SK-N-SH (cell line): ENCODE measurements around the gene FOSB. TPM values are rescaled to one million over a fixed set of nuclear protein-coding genes. Genes with fewer than 3 reads are reported as not detected.

Source experiments
- CTCF ChIA-PET: fragments of 300-600, 350-600 bp; formaldehyde crosslinking; extraction: SDS; loops from one replicate; lab custom pipeline; 2021; lab: Yijun Ruan, JAX
- POLR2A ChIA-PET: fragments of 350-600 bp; sonication (Branson Sonifier 250); formaldehyde crosslinking; extraction: SDS; loops from one replicate; lab custom pipeline; 2020; ENCODE audit warnings: antibody characterized with exemption, inconsistent platforms; lab: Yijun Ruan, JAX
- DNase-seq: peaks from one replicate; pipeline ENCODE4 v3.0.0; 2012
- H2AFZ ChIP-seq: fragments of 200-600 bp; sonication (generic); 2 replicates; pipeline ENCODE4 v1.8.1; 2016; ENCODE audit warnings: antibody characterized with exemption, mild to moderate bottlenecking, low read depth
- H3F3A ChIP-seq: fragments of 200-600 bp; sonication (generic); replicated peaks from 2 replicates; pipeline ENCODE3; 2016; ENCODE audit warnings: antibody characterized with exemption, mild to moderate bottlenecking; ENCODE audit not compliant: insufficient read depth
- H3K27ac ChIP-seq, 2 experiments: fragments of 200-500 bp in 1 of 2; fragments of 200-600 bp in 1 of 2; sonication (Bioruptor generic) in 1 of 2; sonication (generic), shearing (Covaris generic) in 1 of 2; 2 replicates each; pipeline versions ENCODE4 v1.5.1 to v1.6.1; 2014 to 2016; ENCODE audit warnings: low read depth in 2 of 2, inconsistent platforms in 1 of 2, low read length in 1 of 2, mild to moderate bottlenecking in 1 of 2, mixed read lengths in 1 of 2
- H3K27me3 ChIP-seq: fragments of 200-600 bp; sonication (generic), shearing (Covaris generic); 2 replicates; pipeline ENCODE4 v1.6.1; 2016; ENCODE audit warnings: mixed run types; ENCODE audit not compliant: insufficient read depth
- H3K36me3 ChIP-seq, 2 experiments: fragments of 200-500 bp in 1 of 2; fragments of 200-600 bp in 1 of 2; sonication (Bioruptor generic) in 1 of 2; sonication (generic) in 1 of 2; replicated peaks in 1 of 2; 2 replicates each; pipeline versions ENCODE3 to v1.5.1; 2014 to 2016; ENCODE audit warnings: low read length in 1 of 2, mild to moderate bottlenecking in 1 of 2; ENCODE audit not compliant: insufficient read depth in 2 of 2, control insufficient read depth in 1 of 2
- H3K4me1 ChIP-seq, 2 experiments: fragments of 200-500 bp in 1 of 2; fragments of 200-600 bp in 1 of 2; sonication (Bioruptor generic) in 1 of 2; sonication (generic), shearing (Covaris generic) in 1 of 2; 2 replicates each; pipeline versions ENCODE4 v1.5.1 to v1.6.1; 2014 to 2016; ENCODE audit warnings: low read depth in 1 of 2, low read length in 1 of 2, mixed run types in 1 of 2; ENCODE audit not compliant: insufficient read depth in 2 of 2, control insufficient read depth in 1 of 2
- H3K4me2 ChIP-seq: fragments of 200-600 bp; sonication (generic), shearing (Covaris generic); 2 replicates; pipeline ENCODE4 v1.6.1; 2017; ENCODE audit warnings: mixed run types
- H3K4me3 ChIP-seq, 2 experiments: fragments of 200-500 bp in 1 of 2; fragments of 200-600 bp in 1 of 2; sonication (Bioruptor generic) in 1 of 2; sonication (generic), shearing (Covaris generic) in 1 of 2; 2 replicates each; pipeline versions ENCODE4 v1.5.1 to v1.8.1; 2014 to 2016; ENCODE audit warnings: low read depth in 2 of 2, inconsistent platforms in 1 of 2, low read length in 1 of 2, mild to moderate bottlenecking in 1 of 2, mixed read lengths in 1 of 2, moderate library complexity in 1 of 2
- H3K79me2 ChIP-seq: fragments of 200-600 bp; sonication (generic); 2 replicates; pipeline ENCODE4 v1.8.1; 2017; ENCODE audit warnings: mild to moderate bottlenecking; ENCODE audit not compliant: insufficient read depth
- H3K9ac ChIP-seq: fragments of 200-600 bp; sonication (generic); 2 replicates; pipeline ENCODE4 v1.6.1; 2017; ENCODE audit warnings: mixed run types
- H3K9me2 ChIP-seq: fragments of 200-600 bp; sonication (generic); 2 replicates; pipeline ENCODE4 v1.6.1; 2017; ENCODE audit warnings: mixed run types
- H3K9me3 ChIP-seq: fragments of 200-600 bp; sonication (generic); 2 replicates; pipeline ENCODE4 v1.6.1; 2017; ENCODE audit warnings: mixed run types, mild to moderate bottlenecking, moderate library complexity
- H4K20me1 ChIP-seq: fragments of 200-600 bp; sonication (generic); 2 replicates; pipeline ENCODE4 v1.6.1; 2017; ENCODE audit warnings: mild to moderate bottlenecking, mixed run types; ENCODE audit not compliant: insufficient read depth
- ELF1 ChIP-seq: IDR thresholded peaks from 2 replicates; pipeline ENCODE4 v1.4.0; 2012
- EP300 ChIP-seq, 2 experiments: IDR thresholded peaks; 2 replicates each; pipeline versions ENCODE4 v1.4.0 to v1.6.1; 2012; ENCODE audit warnings: borderline replicate concordance in 1 of 2, low read depth in 1 of 2, low read length in 1 of 2
- FOSL2 ChIP-seq: IDR thresholded peaks from 2 replicates; pipeline ENCODE4 v1.4.0; 2012; ENCODE audit warnings: low read depth, mild to moderate bottlenecking, moderate library complexity, borderline replicate concordance
- FOXJ3 ChIP-seq: sonication (generic); formaldehyde crosslinking; IDR thresholded peaks from 2 replicates; pipeline ENCODE4 v1.5.1; 2020; ENCODE audit warnings: mild to moderate bottlenecking, missing genetic modification reagents
- FOXM1 ChIP-seq: IDR thresholded peaks from 2 replicates; pipeline ENCODE4 v1.4.0; 2012; ENCODE audit warnings: low read depth, mild to moderate bottlenecking
- GABPA ChIP-seq: IDR thresholded peaks from 2 replicates; pipeline ENCODE4 v1.4.0; 2012; ENCODE audit warnings: low read depth, mild to moderate bottlenecking
- JUND ChIP-seq: IDR thresholded peaks from 2 replicates; pipeline ENCODE4 v1.4.0; 2012
- MEF2A ChIP-seq: IDR thresholded peaks from 2 replicates; pipeline ENCODE4 v1.4.0; 2012; ENCODE audit warnings: low read depth, borderline replicate concordance
- PBX3 ChIP-seq: IDR thresholded peaks from 2 replicates; pipeline ENCODE4; 2012
- POLR2AphosphoS5 ChIP-seq: IDR thresholded peaks from 2 replicates; pipeline ENCODE4 v1.6.1; 2012; ENCODE audit warnings: low read depth, low read length
- RCOR1 ChIP-seq: fragments of 150-350 bp; IDR thresholded peaks from 2 replicates; pipeline ENCODE4 v1.6.1; 2017; ENCODE audit warnings: antibody characterized with exemption, low read length
- RFX5 ChIP-seq: IDR thresholded peaks from 2 replicates; pipeline ENCODE4 v1.6.1; 2012; ENCODE audit warnings: mild to moderate bottlenecking, improper control_type of control experiment, low read length
- RXRA ChIP-seq: IDR thresholded peaks from 2 replicates; pipeline ENCODE4 v1.4.0; 2012; ENCODE audit warnings: low read depth, mild to moderate bottlenecking, borderline replicate concordance
- SMC3 ChIP-seq: IDR thresholded peaks from 2 replicates; pipeline ENCODE4 v1.6.1; 2012; ENCODE audit warnings: low read depth, low read length, improper control_type of control experiment
- TAF1 ChIP-seq: IDR thresholded peaks from 2 replicates; pipeline ENCODE4 v1.6.1; 2012; ENCODE audit warnings: low read depth, mild to moderate bottlenecking, low read length, moderate library complexity, borderline replicate concordance
- YY1 ChIP-seq: IDR thresholded peaks from 2 replicates; pipeline ENCODE4 v1.4.0; 2012; ENCODE audit warnings: low read depth, mild to moderate bottlenecking
- WGBS: methylation state at CpG from one replicate; pipeline ENCODE4 v1.1.6; 2017; ENCODE audit warnings: low lambda C conversion rate; 5-methylcytosine and 5-hydroxymethylcytosine counted together
- polyA plus RNA-seq, 3 experiments: library from polyadenylated mRNA; depleted of rRNA; stranded (reverse); fragments of >200 nt; gene quantifications; 2 replicates each; pipeline ENCODE4 v1.2.3, GENCODE V29; 2012
- TF ChIP-seq, protein P1 (sequence below): IDR thresholded peaks from 2 replicates; pipeline ENCODE4 v1.4.0; 2012; ENCODE audit warnings: low read depth, borderline replicate concordance
- TF ChIP-seq, protein P2 (sequence below): fragments of 150-350 bp; IDR thresholded peaks from 2 replicates; pipeline ENCODE4 v1.6.1; 2017; ENCODE audit warnings: antibody characterized with exemption, low read length, low read depth, borderline replicate concordance

Gene FOSB
- polyA plus RNA-seq, 1 of the 3 experiments (the other 2 are of a cell fraction) = 78.2 TPM

DNA sequence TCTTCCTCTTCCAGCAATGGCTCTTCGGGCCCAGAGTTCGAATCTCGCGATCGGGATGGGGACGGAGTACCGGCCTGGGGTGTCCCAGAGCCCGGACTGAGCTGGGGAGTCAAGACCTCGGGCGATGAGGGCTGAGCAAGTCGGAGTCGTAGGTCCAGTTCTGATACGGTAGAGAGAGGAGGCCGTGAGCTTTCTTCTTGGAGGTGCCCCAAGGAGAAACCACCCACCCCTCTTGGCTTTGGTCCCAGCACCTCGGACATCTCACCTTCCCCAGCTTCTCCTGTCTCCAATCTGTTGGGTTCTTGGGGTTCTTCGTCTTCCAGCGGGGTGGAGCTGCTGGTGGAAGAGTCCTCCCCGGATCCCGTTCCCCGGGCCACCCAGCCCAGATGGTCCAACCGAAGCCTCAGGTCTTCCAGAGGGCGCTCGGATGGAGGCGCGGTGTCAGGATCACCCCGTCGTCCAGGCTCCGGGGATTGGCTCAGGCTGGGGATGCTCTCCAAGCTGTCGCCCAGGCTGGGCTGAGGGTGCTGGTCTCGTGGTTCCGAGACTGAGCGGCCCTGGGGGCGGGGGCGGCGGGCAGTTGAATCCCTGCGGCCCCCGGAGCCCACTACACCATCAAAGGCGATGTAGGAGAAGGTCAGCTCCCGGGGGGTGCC, 26.6 kb downstream of the FOSB start:
- no peaks in the 10 kb centered on the region for H3K36me3 ChIP-seq
- H4K20me1 ChIP-seq = peaks cover 13% of the 10 kb centered on the region; the same call in 1 of the 2 replicates
- TF ChIP-seq FOXM1 (no peak), MEF2A (no peak), YY1 (no peak), EP300 (IDR thresholded peaks at IDR 0.05; ENCODE audit: borderline replicate concordance in 1 of 2, low read depth in 1 of 2, low read length in 1 of 2) (no peak), RFX5 (no peak), FOXJ3 (no peak)
- ChIA-PET POLR2A (interaction anchor here (2.5 kb wide), 1 partner anchor 9 kb away, joined by 14 read pairs; no protein-coding TSS in a partner anchor), CTCF (interaction anchor here (0.8 to 7.8 kb wide), 6 partner anchors 9 to 64 kb away, joined by 3 to 97 read pairs (median 25); no protein-coding TSS in a partner anchor)
- H3F3A ChIP-seq = peaks cover 3% of the 10 kb centered on the region
- H3K4me3 ChIP-seq = no peak overlapping the region
- H3K27me3 ChIP-seq = no peaks in the 10 kb centered on the region
- 89% methylated on average over 30 of the region's 39 CpGs for WGBS
- no peak overlapping the region for H2AFZ ChIP-seq
- H3K9me3 ChIP-seq = no peaks in the 10 kb centered on the region
- H3K4me1 ChIP-seq = peaks cover 3 to 15% of the 10 kb centered on the region in 2 experiments; a peak in 2 of 4 replicates
- no peaks in the 10 kb centered on the region for H3K9me2 ChIP-seq
- H3K27ac ChIP-seq = no peak overlapping the region
- no peak overlapping the region for H3K4me2 ChIP-seq
- H3K79me2 ChIP-seq = no peaks in the 10 kb centered on the region
- DNase-seq = no peak
- H3K9ac ChIP-seq = no peak overlapping the region

- CTCF ChIA-PET = interaction anchor here (1.0 to 7.8 kb wide), 7 partner anchors 9 to 153 kb away, joined by 3 to 97 read pairs (median 15); no protein-coding TSS in a partner anchor
- POLR2A ChIA-PET = interaction anchor here (2.5 kb wide), 1 partner anchor 10 kb away, joined by 14 read pairs; no protein-coding TSS in a partner anchor
- Histone ChIP-seq H3K9me2 (no peaks in the 10 kb centered on the region), H3K79me2 (no peaks in the 10 kb centered on the region), H3K4me2 (no peak overlapping the region), H4K20me1 (peaks cover 13% of the 10 kb centered on the region; the same call in 1 of the 2 replicates), H3K36me3 (no peaks in the 10 kb centered on the region), H3K27ac (no peak overlapping the region), H3K9me3 (no peaks in the 10 kb centered on the region), H3K27me3 (no peaks in the 10 kb centered on the region), H3K4me1 (peaks cover 3 to 16% of the 10 kb centered on the region in 2 experiments; a peak in 2 of 4 replicates), H2AFZ (no peak overlapping the region), H3K4me3 (no peak overlapping the region), H3F3A (peaks cover 3% of the 10 kb centered on the region), H3K9ac (no peak overlapping the region)
- 73% methylated on average over 5 of the region's 5 CpGs for WGBS
- TF ChIP-seq POLR2AphosphoS5 (no peak), RXRA (no peak), FOXM1 (no peak), SMC3 (no peak), GABPA (no peak), JUND (no peak), PBX3 (no peak), MEF2A (no peak), FOSL2 (no peak), TAF1 (no peak), RCOR1 (no peak), FOXJ3 (no peak), ELF1 (no peak)
- TF ChIP-seq, protein P1, sequence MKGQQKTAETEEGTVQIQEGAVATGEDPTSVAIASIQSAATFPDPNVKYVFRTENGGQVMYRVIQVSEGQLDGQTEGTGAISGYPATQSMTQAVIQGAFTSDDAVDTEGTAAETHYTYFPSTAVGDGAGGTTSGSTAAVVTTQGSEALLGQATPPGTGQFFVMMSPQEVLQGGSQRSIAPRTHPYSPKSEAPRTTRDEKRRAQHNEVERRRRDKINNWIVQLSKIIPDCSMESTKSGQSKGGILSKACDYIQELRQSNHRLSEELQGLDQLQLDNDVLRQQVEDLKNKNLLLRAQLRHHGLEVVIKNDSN = no peak
- TF ChIP-seq, protein P2, sequence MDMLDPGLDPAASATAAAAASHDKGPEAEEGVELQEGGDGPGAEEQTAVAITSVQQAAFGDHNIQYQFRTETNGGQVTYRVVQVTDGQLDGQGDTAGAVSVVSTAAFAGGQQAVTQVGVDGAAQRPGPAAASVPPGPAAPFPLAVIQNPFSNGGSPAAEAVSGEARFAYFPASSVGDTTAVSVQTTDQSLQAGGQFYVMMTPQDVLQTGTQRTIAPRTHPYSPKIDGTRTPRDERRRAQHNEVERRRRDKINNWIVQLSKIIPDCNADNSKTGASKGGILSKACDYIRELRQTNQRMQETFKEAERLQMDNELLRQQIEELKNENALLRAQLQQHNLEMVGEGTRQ = no peak
- DNase-seq = no peak
Observed at GRCh38 chr19:45495178-45495577, 27.4 kb downstream of the FOSB start.
